H1 (cell line): ENCODE data around the gene RFX2. TPM values are rescaled to one million over a fixed set of nuclear protein-coding genes. Genes with fewer than 3 reads are reported as not detected.

ENCODE experiments used
- CTCF ChIA-PET: fragments of 300-600 bp; sonication (Branson Sonifier 250); formaldehyde crosslinking; loops from one replicate; lab custom pipeline; 2021; ENCODE audit not compliant: partially characterized antibody; lab: Charles Lee
- POLR2A ChIA-PET: fragments of 300-600 bp; sonication (Branson Sonifier 250); formaldehyde crosslinking; loops from one replicate; lab custom pipeline; 2021; ENCODE audit warnings: inconsistent platforms; ENCODE audit not compliant: partially characterized antibody; lab: Charles Lee
- DNase-seq, 2 experiments: peaks; one replicate each; pipeline versions ENCODE4 v3.0.0 to v3.0.0-alpha.2; 2010 to 2022; ENCODE audit warnings: low spot score in 2 of 2, low read depth in 1 of 2, mixed read lengths in 1 of 2
- FAIRE-seq: peaks from 2 replicates; lab custom pipeline; 2011; peaks lifted over from hg19 to GRCh38; lab: Jason Lieb, UNC
- H2AFZ ChIP-seq: 2 replicates; pipeline ENCODE4 v1.8.1; 2012; ENCODE audit warnings: low read length, inconsistent platforms
- H2AK5ac ChIP-seq: 2 replicates; pipeline ENCODE4 v1.6.1; 2013; ENCODE audit warnings: low read depth, low read length
- H2BK120ac ChIP-seq: replicated peaks from 2 replicates; pipeline ENCODE3; 2013; ENCODE audit warnings: low read depth, low read length, inconsistent platforms
- H2BK12ac ChIP-seq: 2 replicates; pipeline ENCODE4 v1.6.1; 2013; ENCODE audit warnings: low read depth, low read length
- H2BK15ac ChIP-seq: 2 replicates; pipeline ENCODE4 v1.6.1; 2013; ENCODE audit warnings: low read length
- H2BK20ac ChIP-seq: 2 replicates; pipeline ENCODE4 v1.6.1; 2013; ENCODE audit warnings: low read length
- H2BK5ac ChIP-seq: 2 replicates; pipeline ENCODE4 v1.6.1; 2013; ENCODE audit warnings: low read depth, low read length
- H3K14ac ChIP-seq: 2 replicates; pipeline ENCODE4 v1.6.1; 2013; ENCODE audit warnings: inconsistent platforms; ENCODE audit not compliant: insufficient read length
- H3K18ac ChIP-seq: 2 replicates; pipeline ENCODE4 v1.6.1; 2013; ENCODE audit warnings: low read length; ENCODE audit errors: extremely low read depth
- H3K23ac ChIP-seq: 2 replicates; pipeline ENCODE4 v1.6.1; 2013; ENCODE audit warnings: inconsistent platforms; ENCODE audit not compliant: insufficient read length
- H3K23me2 ChIP-seq: 2 replicates; pipeline ENCODE4 v1.6.1; 2013; ENCODE audit warnings: low read depth, low read length
- H3K27ac ChIP-seq: 2 replicates; pipeline ENCODE4 v1.6.1; 2011; ENCODE audit warnings: low read depth, low read length, inconsistent platforms
- H3K27me3 ChIP-seq, 4 experiments: replicated peaks in 1 of 4; 1 replicate in 1 of 4; 2 replicates in 3 of 4; pipeline versions ENCODE4 v1.6.1 to v1.8.1; 2011 to 2013; ENCODE audit warnings: low read length in 3 of 4, mild to moderate bottlenecking in 3 of 4, inconsistent platforms in 2 of 4, mixed read lengths in 2 of 4, moderate library complexity in 1 of 4; ENCODE audit not compliant: control insufficient read depth in 3 of 4, insufficient read depth in 3 of 4; ENCODE audit errors: extremely low read depth in 1 of 4
- H3K36me3 ChIP-seq, 4 experiments: 2 replicates each; pipeline versions ENCODE4 v1.6.1 to v1.8.1; 2011 to 2013; ENCODE audit warnings: mild to moderate bottlenecking in 4 of 4, low read length in 3 of 4, moderate library complexity in 2 of 4, control low read depth in 1 of 4, inconsistent platforms in 1 of 4; ENCODE audit not compliant: insufficient read depth in 4 of 4, control insufficient read depth in 2 of 4
- H3K4ac ChIP-seq: replicated peaks from 2 replicates; pipeline ENCODE3; 2013; ENCODE audit warnings: low read length, low read depth, mixed read lengths, inconsistent platforms; ENCODE audit not compliant: insufficient read length
- H3K4me1 ChIP-seq, 4 experiments: replicated peaks in 1 of 4; 1 replicate in 1 of 4; 2 replicates in 3 of 4; pipeline versions ENCODE4 v1.6.1 to v1.8.1; 2011 to 2013; ENCODE audit warnings: low read length in 3 of 4, inconsistent platforms in 2 of 4, mixed read lengths in 1 of 4; ENCODE audit not compliant: insufficient read depth in 4 of 4, control insufficient read depth in 3 of 4
- H3K4me2 ChIP-seq, 2 experiments: 2 replicates each; pipeline versions ENCODE4 v1.6.1 to v1.8.1; 2011 to 2013; ENCODE audit warnings: low read depth in 2 of 2, low read length in 2 of 2, control low read depth in 1 of 2, inconsistent platforms in 1 of 2, mild to moderate bottlenecking in 1 of 2; ENCODE audit not compliant: insufficient read depth in 1 of 2
- H3K4me3 ChIP-seq, 4 experiments: fragments of 200-600, 300-600 bp in 1 of 4; sonication (generic), shearing (Covaris generic), sonication (Bioruptor Twin) in 1 of 4; 2 replicates each; pipeline versions ENCODE4 v1.5.1 to v1.8.1; 2011 to 2016; ENCODE audit warnings: low read length in 4 of 4, low read depth in 3 of 4, control low read depth in 2 of 4, inconsistent platforms in 2 of 4, mild to moderate bottlenecking in 2 of 4, mixed read lengths in 1 of 4, moderate library complexity in 1 of 4; ENCODE audit not compliant: insufficient read depth in 2 of 4; ENCODE audit errors: extremely low read depth in 1 of 4
- H3K56ac ChIP-seq: replicated peaks from 2 replicates; pipeline ENCODE3; 2013; ENCODE audit warnings: low read depth, mild to moderate bottlenecking, mixed read lengths, low read length, inconsistent platforms; ENCODE audit not compliant: insufficient read length
- H3K79me1 ChIP-seq: 2 replicates; pipeline ENCODE4 v1.6.1; 2013; ENCODE audit warnings: low read depth, low read length, control low read depth
- H3K79me2 ChIP-seq, 2 experiments: 2 replicates each; pipeline versions ENCODE4 v1.6.1 to v1.8.1; 2012 to 2013; ENCODE audit warnings: low read length in 2 of 2, mild to moderate bottlenecking in 2 of 2, inconsistent platforms in 1 of 2; ENCODE audit not compliant: insufficient read depth in 2 of 2, control insufficient read depth in 1 of 2
- H3K9ac ChIP-seq, 4 experiments: replicated peaks in 1 of 4; 1 replicate in 1 of 4; 2 replicates in 3 of 4; pipeline versions ENCODE4 v1.6.1 to v1.8.1; 2011 to 2013; ENCODE audit warnings: low read depth in 3 of 4, low read length in 3 of 4, control low read depth in 2 of 4, mild to moderate bottlenecking in 2 of 4, moderate library complexity in 2 of 4, inconsistent platforms in 1 of 4; ENCODE audit errors: extremely low read depth in 1 of 4
- H3K9me3 ChIP-seq, 2 experiments: 2 replicates each; pipeline versions ENCODE4 v1.6.1 to v1.8.1; 2012 to 2013; ENCODE audit warnings: mild to moderate bottlenecking in 2 of 2, moderate library complexity in 2 of 2, control low read depth in 1 of 2, inconsistent platforms in 1 of 2, low read depth in 1 of 2, low read length in 1 of 2, mixed read lengths in 1 of 2; ENCODE audit not compliant: insufficient read depth in 2 of 2
- H4K20me1 ChIP-seq, 2 experiments: replicated peaks in 1 of 2; 2 replicates each; pipeline versions ENCODE3 to v1.8.1; 2011 to 2013; ENCODE audit warnings: inconsistent platforms in 2 of 2, low read length in 2 of 2, mild to moderate bottlenecking in 1 of 2; ENCODE audit not compliant: insufficient read depth in 2 of 2, control insufficient read depth in 1 of 2
- H4K5ac ChIP-seq: 2 replicates; pipeline ENCODE4 v1.6.1; 2013; ENCODE audit warnings: low read length, low read depth, mixed read lengths, inconsistent platforms; ENCODE audit not compliant: insufficient read length
- H4K8ac ChIP-seq: 2 replicates; pipeline ENCODE4 v1.8.0; 2013; ENCODE audit warnings: mild to moderate bottlenecking, moderate library complexity, low read length, inconsistent platforms; ENCODE audit not compliant: insufficient read depth; ENCODE audit errors: extremely low read depth
- H4K91ac ChIP-seq: replicated peaks from 2 replicates; pipeline ENCODE3; 2013; ENCODE audit warnings: low read length, mixed read lengths, inconsistent platforms; ENCODE audit not compliant: insufficient read length
- CEBPB ChIP-seq: IDR thresholded peaks from 2 replicates; pipeline ENCODE4 v1.6.1; 2012; ENCODE audit warnings: low read depth, low read length
- HDAC6 ChIP-seq: IDR thresholded peaks from one replicate; pipeline ENCODE4 v1.7.1; 2012; ENCODE audit warnings: low read depth, mild to moderate bottlenecking, inconsistent platforms, low read length, moderate library complexity
- JUND ChIP-seq: IDR thresholded peaks from 2 replicates; pipeline ENCODE4 v1.6.1; 2011; ENCODE audit warnings: mild to moderate bottlenecking, improper control_type of control experiment, low read length
- MAX ChIP-seq: IDR thresholded peaks from 2 replicates; pipeline ENCODE4 v1.6.1; 2012; ENCODE audit warnings: inconsistent platforms
- NRF1 ChIP-seq: IDR thresholded peaks from 2 replicates; pipeline ENCODE4 v1.6.1; 2011; ENCODE audit warnings: mild to moderate bottlenecking, low read depth, low read length, improper control_type of control experiment
- PHF8 ChIP-seq: fragments of 200-600 bp; sonication (generic); conservative IDR thresholded peaks from 2 replicates; pipeline ENCODE4 v1.7.1; 2012; ENCODE audit warnings: low read depth, mild to moderate bottlenecking, inconsistent platforms, low read length, moderate library complexity
- POLR2A ChIP-seq, 2 experiments: IDR thresholded peaks; 1 replicate in 1 of 2; 2 replicates in 1 of 2; pipeline ENCODE4 v1.6.1; 2011; ENCODE audit warnings: low read depth in 2 of 2, low read length in 2 of 2, mild to moderate bottlenecking in 2 of 2; ENCODE audit errors: control extremely low read depth in 1 of 2
- RAD21 ChIP-seq, 2 experiments: IDR thresholded peaks in 1 of 2; conservative IDR thresholded peaks in 1 of 2; 2 replicates each; pipeline ENCODE4 v1.6.1; 2011; ENCODE audit warnings: low read depth in 2 of 2, low read length in 2 of 2, improper control_type of control experiment in 1 of 2, inconsistent platforms in 1 of 2, mild to moderate bottlenecking in 1 of 2, moderate library complexity in 1 of 2
- RBBP5 ChIP-seq: IDR thresholded peaks from 2 replicates; pipeline ENCODE4 v1.7.1; 2012; ENCODE audit warnings: low read depth, mild to moderate bottlenecking, inconsistent platforms, low read length, moderate library complexity, borderline replicate concordance
- SP2 ChIP-seq: IDR thresholded peaks from 2 replicates; pipeline ENCODE4 v1.6.1; 2012; ENCODE audit warnings: mild to moderate bottlenecking, low read length, inconsistent platforms
- USF2 ChIP-seq: IDR thresholded peaks from 2 replicates; pipeline ENCODE4 v1.6.1; 2011; ENCODE audit warnings: low read length, improper control_type of control experiment
- ZNF274 ChIP-seq: IDR thresholded peaks from 2 replicates; pipeline ENCODE4 v1.7.0; 2012; ENCODE audit warnings: low read length, borderline replicate concordance; ENCODE audit errors: extremely low read depth
- WGBS, 2 experiments: shearing (Covaris generic) in 1 of 2; methylation state at CpG; one replicate each; pipeline versions ENCODE4 v1.1.6 to v1.1.7; 2013 to 2015; ENCODE audit warnings: low lambda C conversion rate in 2 of 2, mixed read lengths in 2 of 2, inconsistent platforms in 1 of 2, low coverage in 1 of 2, missing lambda C conversion rate in 1 of 2; ENCODE audit not compliant: insufficient replicate concordance in 2 of 2, insufficient coverage in 1 of 2, insufficient read length in 1 of 2; ENCODE audit errors: extremely low coverage in 1 of 2, missing lambda C conversion rate in 1 of 2; 5-methylcytosine and 5-hydroxymethylcytosine counted together
- polyA plus RNA-seq, 7 experiments: library from polyadenylated mRNA; depleted of rRNA in 3 of 7; stranded (reverse) in 5 of 7; unstranded in 2 of 7; fragments of >200 nt in 5 of 7; fragments of 200-250 nt in 2 of 7; gene quantifications; 1 replicate in 5 of 7; 2 replicates in 1 of 7; 4 replicates in 1 of 7; pipeline versions ENCODE4 v1.2.1 to v1.2.3, GENCODE V29; 2011 to 2013; ENCODE audit warnings: missing spikeins in 2 of 7, mixed read lengths in 2 of 7
- total RNA-seq: library from RNA; stranded (reverse); fragmentation: NEBNext Ultra II Directional; extraction: Animal tissue kit (Norgen Biotek cat#: 25700); gene quantifications from 2 replicates; pipeline ENCODE4 v1.2.1, GENCODE V29; 2021

RFX2 gene
- total and polyA plus RNA-seq, 2 of the 8 experiments (the other 6 are each of a cell fraction or from before 2014, with no cell fraction given), result 4.8 to 5.3 TPM

GRCh38 chr19:6126335-6126974 lies 16.2 kb upstream of the RFX2 start:
- Histone ChIP-seq H3K9me3 (peaks cover 12 to 17% of the 10 kb centered on the region in 2 experiments), H3K79me1 (no peaks in the 10 kb centered on the region), H3K4ac (no peak overlapping the region), H3K4me1 (no peaks in the 10 kb centered on the region), H3K14ac (no peak overlapping the region), H4K8ac (no peak overlapping the region), H3K23me2 (0 out of 2 replicates have a peak, but pooled peaks cover 2% of the 10 kb centered on the region), H2BK5ac (no peak overlapping the region), H2AFZ (no peak overlapping the region), H3K56ac (no peak overlapping the region), H2BK120ac (no peak overlapping the region), H3K18ac (no peak overlapping the region), H2BK20ac (no peak overlapping the region), H4K91ac (no peak overlapping the region), H2BK15ac (no peak overlapping the region), H2BK12ac (no peak overlapping the region), H3K36me3 (no peaks in the 10 kb centered on the region; a peak in 1 of 8 replicates), H4K20me1 (no peaks in the 10 kb centered on the region), H3K23ac (no peak overlapping the region), H3K4me3 (no peak overlapping the region), H3K27ac (no peak overlapping the region), H3K79me2 (no peaks in the 10 kb centered on the region), H3K4me2 (no peak overlapping the region), H3K27me3 (no peaks in the 10 kb centered on the region; a peak in 1 of 7 replicates), H2AK5ac (no peak overlapping the region), H3K9ac (no peak overlapping the region), H4K5ac (no peak overlapping the region)
- FAIRE-seq (no peak), DNase-seq (no peak)
- 67% methylated on average over 3 of the region's 3 CpGs; no CpG with 5 or more reads in 1 of the 2 experiments for WGBS, 2 experiments
- ChIA-PET POLR2A (no interaction called here), CTCF (interaction anchor here (0.6 to 5.2 kb wide), 36 partner anchors 8 to 738 kb away, joined by 3 to 47 read pairs (median 4); partner anchors contain the start of gene ACSBG2)
- TF ChIP-seq NRF1, result no peak
- TF ChIP-seq RAD21 (IDR thresholded peaks at IDR 0.05 in 1 of 2, conservative IDR thresholded peaks at IDR 0.05 in 1 of 2; ENCODE audit: low read depth in 2 of 2, low read length in 2 of 2), result peak; percentile 75 to 79
- TF ChIP-seq CEBPB, result 0 out of 2 replicates have a peak, but pooled peaks have one; percentile 38
- peak; percentile 44; the same call in 1 of the 2 replicates for TF ChIP-seq JUND
- no peak for TF ChIP-seq PHF8
- TF ChIP-seq POLR2A (IDR thresholded peaks at IDR 0.05; ENCODE audit: control extremely low read depth in 1 of 2, low read depth in 2 of 2, low read length in 2 of 2), result no peak
- TF ChIP-seq USF2, result no peak
- TF ChIP-seq ZNF274, result no peak
- no peak for TF ChIP-seq MAX
- no peak for TF ChIP-seq RBBP5
- no peak for TF ChIP-seq SP2
- TF ChIP-seq HDAC6, result no peak
